GM19035 (cell line): ENCODE results near the gene MAB21L2.
"Not testable (repeated sequence)": the region's sequence is repeated elsewhere in the genome, so short reads cannot be mapped to it uniquely, and the experiment has no call there.

ENCODE experiments used
- ATAC-seq: cut with Tn5 transposase; IDR thresholded peaks from one replicate; pipeline ENCODE4 v1.9.1; 2021; ENCODE audit not compliant: unreplicated experiment

The MAB21L2 gene

GRCh38 chr4:150582146-150582872 is at the start of gene MAB21L2:
Gene MAB21L2, plus strand, starts transcription at chr4:150582151. Its CDS starts 879 bp downstream, at chr4:150583030.
- ATAC-seq, result no peak

GRCh38 chr4:150533673-150534072 is 48.3 kb upstream of the MAB21L2 start:
- ATAC-seq, result no peak

GRCh38 chr4:150534818-150535217 is 47.1 kb upstream of the MAB21L2 start:
- ATAC-seq, result no peak

- ATAC-seq, result not testable (repeated sequence)
Observed at GRCh38 chr4:150537911-150538310, 44.0 kb upstream of the MAB21L2 start.

GRCh38 chr4:150540536-150540935 is 41.4 kb upstream of the MAB21L2 start:
- ATAC-seq, result no peak

- ATAC-seq, result no peak
Observed at GRCh38 chr4:150540959-150541360, 41.0 kb upstream of the MAB21L2 start.

- no peak for ATAC-seq
Observed at GRCh38 chr4:150541681-150542080, 40.3 kb upstream of the MAB21L2 start.

- no peak for ATAC-seq
Observed at GRCh38 chr4:150543042-150543441, 38.9 kb upstream of the MAB21L2 start.

- ATAC-seq, result no peak
Observed at GRCh38 chr4:150546286-150546685, 35.7 kb upstream of the MAB21L2 start.

- ATAC-seq, result no peak
Observed at GRCh38 chr4:150547154-150547838, 34.7 kb upstream of the MAB21L2 start.

GRCh38 chr4:150557811-150558210 is 24.1 kb upstream of the MAB21L2 start:
- not testable (repeated sequence) for ATAC-seq

GRCh38 chr4:150561143-150561737 is 20.7 kb upstream of the MAB21L2 start:
- no peak for ATAC-seq

- no peak for ATAC-seq
Observed at GRCh38 chr4:150562250-150562649, 19.7 kb upstream of the MAB21L2 start.

GRCh38 chr4:150562751-150563150 is 19.2 kb upstream of the MAB21L2 start:
- ATAC-seq, result no peak

GRCh38 chr4:150564967-150565366 is 17.0 kb upstream of the MAB21L2 start:
- not testable (repeated sequence) for ATAC-seq

- no peak for ATAC-seq
Observed at GRCh38 chr4:150567070-150567469, 14.9 kb upstream of the MAB21L2 start.

- no peak for ATAC-seq
Observed at GRCh38 chr4:150569384-150569987, 12.5 kb upstream of the MAB21L2 start.

GRCh38 chr4:150569998-150570535 is 11.9 kb upstream of the MAB21L2 start:
- no peak for ATAC-seq

- ATAC-seq, result no peak
Observed at GRCh38 chr4:150570862-150571261, 11.1 kb upstream of the MAB21L2 start.

GRCh38 chr4:150572704-150573504 is 9.0 kb upstream of the MAB21L2 start:
- peak; percentile 52 for ATAC-seq

GRCh38 chr4:150573534-150573933 is 8.4 kb upstream of the MAB21L2 start:
- ATAC-seq, result no peak
